PC-3 (cell line): Measurements from ENCODE around the gene PFKM. TPM values are rescaled to one million over a fixed set of nuclear protein-coding genes. Genes with fewer than 3 reads are reported as not detected.

ENCODE experiments used
- ATAC-seq: fragments of 200-7000 bp; cut with Tn5 transposase; 2 replicates; pipeline ENCODE4 v1.9.1; 2020; ENCODE audit warnings: mild to moderate bottlenecking, moderate library complexity
- BruUV-seq: library from RNA; stranded (reverse); fragments of 400-500 nt; replicated peaks from 2 replicates; lab custom pipeline; 2021; lab: Mats Ljungman, UMichigan
- CTCF ChIA-PET: fragments of 300-600 bp; sonication (Branson Sonifier 250); formaldehyde crosslinking; loops from one replicate; lab custom pipeline; 2022; ENCODE audit warnings: antibody characterized with exemption; lab: Charles Lee
- POLR2A ChIA-PET: fragments of 300-600 bp; sonication (Branson Sonifier 250); formaldehyde crosslinking; loops from one replicate; lab custom pipeline; 2022; ENCODE audit warnings: antibody characterized with exemption; ENCODE audit not compliant: unreplicated experiment; lab: Charles Lee
- DNase-seq: peaks from one replicate; pipeline ENCODE4 v3.0.0-alpha.2; 2015
- H2AFZ ChIP-seq: fragments of 300-600 bp; sonication (generic); 2 replicates; pipeline ENCODE4 v1.6.0; 2016; ENCODE audit warnings: antibody characterized with exemption, low read length
- H3F3A ChIP-seq: fragments of 300-600 bp; sonication (generic); one replicate; pipeline ENCODE4 v1.6.0; 2017; ENCODE audit warnings: antibody characterized with exemption, low read length, control low read depth, mild to moderate bottlenecking; ENCODE audit not compliant: unreplicated experiment
- H3K27ac ChIP-seq: fragments of 300-600 bp; sonication (generic); 2 replicates; pipeline ENCODE4 v1.5.1; 2016; ENCODE audit warnings: mild to moderate bottlenecking, low read length
- H3K27me3 ChIP-seq: fragments of 300-600 bp; sonication (generic); 2 replicates; pipeline ENCODE4 v1.6.1; 2016; ENCODE audit warnings: low read length, mixed read lengths
- H3K36me3 ChIP-seq: fragments of 300-600 bp; sonication (generic); 2 replicates; pipeline ENCODE4 v1.6.1; 2016; ENCODE audit warnings: low read depth, mixed run types, low read length, mixed read lengths
- H3K4me1 ChIP-seq: fragments of 300-600 bp; sonication (generic); 2 replicates; pipeline ENCODE4 v1.5.1; 2016; ENCODE audit warnings: low read length; ENCODE audit not compliant: insufficient read depth
- H3K4me2 ChIP-seq: fragments of 300-600 bp; sonication (generic); 2 replicates; pipeline ENCODE4 v1.6.0; 2016; ENCODE audit warnings: low read length
- H3K4me3 ChIP-seq: fragments of 300-600 bp; sonication (generic); 2 replicates; pipeline ENCODE4 v1.5.1; 2016; ENCODE audit warnings: mild to moderate bottlenecking, low read length, mixed read lengths
- H3K79me2 ChIP-seq: fragments of 300-600 bp; sonication (generic); 2 replicates; pipeline ENCODE4 v1.6.1; 2017; ENCODE audit warnings: low read length, mixed read lengths
- H3K9ac ChIP-seq: fragments of 300-600 bp; sonication (generic); 2 replicates; pipeline ENCODE4 v1.6.0; 2016; ENCODE audit warnings: mild to moderate bottlenecking, low read length
- H3K9me2 ChIP-seq: fragments of 300-600 bp; sonication (generic); replicated peaks from 2 replicates; pipeline ENCODE4 v1.6.1; 2016; ENCODE audit warnings: mixed run types, low read length, mixed read lengths
- H3K9me3 ChIP-seq: fragments of 300-600 bp; sonication (generic); 2 replicates; pipeline ENCODE4 v1.6.1; 2016; ENCODE audit warnings: low read length, mixed read lengths
- H4K20me1 ChIP-seq: fragments of 300-600 bp; sonication (generic); 2 replicates; pipeline ENCODE4 v1.6.1; 2016; ENCODE audit warnings: low read length, mixed read lengths
- EZH2 ChIP-seq: fragments of 300-600 bp; sonication (generic); IDR thresholded peaks from one replicate; pipeline ENCODE4 v1.6.1; 2017; ENCODE audit warnings: antibody characterized with exemption, mild to moderate bottlenecking, low read length; ENCODE audit not compliant: unreplicated experiment
- EZH2phosphoT487 ChIP-seq: fragments of 300-600 bp; sonication (generic); IDR thresholded peaks from 2 replicates; pipeline ENCODE4 v1.6.1; 2018; ENCODE audit warnings: mild to moderate bottlenecking, antibody characterized with exemption, low read length, borderline replicate concordance
- intact Hi-C: fragments of 100-400 bp; cut with micrococcal nuclease; formaldehyde crosslinking; loops from 2 replicates; pipeline ENCODE4 v1.9.0; 2023
- total RNA-seq: library from RNA; depleted of rRNA; stranded (reverse); fragments of >200 nt; gene quantifications from 2 replicates; pipeline ENCODE4 v1.2.3, GENCODE V29; 2014
- TF ChIP-seq, protein P1 (sequence below): fragments of 300-600 bp; sonication (generic); conservative IDR thresholded peaks from 2 replicates; pipeline ENCODE4 v1.5.1; 2017; ENCODE audit warnings: antibody characterized with exemption, low read depth, mild to moderate bottlenecking, low read length

Gene PFKM
- total RNA-seq, 1 experiment from 2014 or later = 62.2 TPM

- ATAC-seq = no peak; the same call in 1 of the 2 replicates
- Histone ChIP-seq H3F3A (no peaks in the 10 kb centered on the region), H3K4me1 (peaks cover 7% of the 10 kb centered on the region; the same call in 1 of the 2 replicates), H2AFZ (no peak overlapping the region), H3K9me2 (no peaks in the 10 kb centered on the region), H3K27ac (no peak overlapping the region), H4K20me1 (no peaks in the 10 kb centered on the region), H3K4me3 (no peak overlapping the region), H3K27me3 (peaks cover 44% of the 10 kb centered on the region), H3K9me3 (no peaks in the 10 kb centered on the region), H3K9ac (no peak overlapping the region), H3K4me2 (peak overlapping the region; percentile 37; the same call in 1 of the 2 replicates), H3K79me2 (no peaks in the 10 kb centered on the region), H3K36me3 (no peaks in the 10 kb centered on the region)
- ChIA-PET POLR2A (no interaction called here), CTCF (interaction anchor here (0.5 kb wide), 1 partner anchor 19 kb away, joined by 5 read pairs; the partner anchor contains the start of gene ASB8)
- DNase-seq = no peak
- intact Hi-C loops = no loop called here
- TF ChIP-seq EZH2 = no peak
- TF ChIP-seq, protein P1, sequence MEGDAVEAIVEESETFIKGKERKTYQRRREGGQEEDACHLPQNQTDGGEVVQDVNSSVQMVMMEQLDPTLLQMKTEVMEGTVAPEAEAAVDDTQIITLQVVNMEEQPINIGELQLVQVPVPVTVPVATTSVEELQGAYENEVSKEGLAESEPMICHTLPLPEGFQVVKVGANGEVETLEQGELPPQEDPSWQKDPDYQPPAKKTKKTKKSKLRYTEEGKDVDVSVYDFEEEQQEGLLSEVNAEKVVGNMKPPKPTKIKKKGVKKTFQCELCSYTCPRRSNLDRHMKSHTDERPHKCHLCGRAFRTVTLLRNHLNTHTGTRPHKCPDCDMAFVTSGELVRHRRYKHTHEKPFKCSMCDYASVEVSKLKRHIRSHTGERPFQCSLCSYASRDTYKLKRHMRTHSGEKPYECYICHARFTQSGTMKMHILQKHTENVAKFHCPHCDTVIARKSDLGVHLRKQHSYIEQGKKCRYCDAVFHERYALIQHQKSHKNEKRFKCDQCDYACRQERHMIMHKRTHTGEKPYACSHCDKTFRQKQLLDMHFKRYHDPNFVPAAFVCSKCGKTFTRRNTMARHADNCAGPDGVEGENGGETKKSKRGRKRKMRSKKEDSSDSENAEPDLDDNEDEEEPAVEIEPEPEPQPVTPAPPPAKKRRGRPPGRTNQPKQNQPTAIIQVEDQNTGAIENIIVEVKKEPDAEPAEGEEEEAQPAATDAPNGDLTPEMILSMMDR = no peak
- BruUV-seq = no TSS peak
These were observed 56.7 kb downstream of the PFKM start for GRCh38 chr12:48175613-48176416.

- intact Hi-C loops = no loop called here
- no TSS peak for BruUV-seq
- Histone ChIP-seq H3K9me2 (no peaks in the 10 kb centered on the region), H4K20me1 (no peaks in the 10 kb centered on the region), H3K4me2 (no peak overlapping the region), H2AFZ (no peak overlapping the region), H3K9ac (no peak overlapping the region), H3K79me2 (no peaks in the 10 kb centered on the region), H3K27me3 (peaks cover 49% of the 10 kb centered on the region), H3K27ac (no peak overlapping the region), H3K4me3 (no peak overlapping the region), H3K36me3 (no peaks in the 10 kb centered on the region), H3K9me3 (no peaks in the 10 kb centered on the region), H3F3A (no peaks in the 10 kb centered on the region), H3K4me1 (peaks cover 7% of the 10 kb centered on the region; the same call in 1 of the 2 replicates)
- DNase-seq (no peak), ATAC-seq (no peak)
- ChIA-PET POLR2A (no interaction called here), CTCF (no interaction called here)
- TF ChIP-seq EZH2phosphoT487 (no peak), EZH2 (no peak)
- TF ChIP-seq, protein P1 = no peak
These were observed 57.2 kb downstream of the PFKM start for GRCh38 chr12:48176417-48176751.

GRCh38 chr12:48177982-48178381, 58.8 kb downstream of the PFKM start:
- no peak for ATAC-seq

More at GRCh38 chr12:48177982-48178381, 58.8 kb downstream of the PFKM start:
- H3K4me3 ChIP-seq = no peak overlapping the region
- peaks cover 60% of the 10 kb centered on the region for H3K27me3 ChIP-seq
- DNase-seq = no peak
- no peaks in the 10 kb centered on the region for H3K79me2 ChIP-seq
- peaks cover 13% of the 10 kb centered on the region for H3K4me1 ChIP-seq
- BruUV-seq = no TSS peak
- ChIA-PET CTCF (no interaction called here), POLR2A (no interaction called here)
- H3K4me2 ChIP-seq = no peak overlapping the region
- no peaks in the 10 kb centered on the region for H3K36me3 ChIP-seq
- H3F3A ChIP-seq = no peaks in the 10 kb centered on the region
- intact Hi-C loops = no loop called here
- TF ChIP-seq EZH2 = no peak
- no peak for TF ChIP-seq EZH2phosphoT487
- TF ChIP-seq, protein P1 = no peak
- H3K9me2 ChIP-seq = no peaks in the 10 kb centered on the region
- H4K20me1 ChIP-seq = no peaks in the 10 kb centered on the region
- no peaks in the 10 kb centered on the region for H3K9me3 ChIP-seq
- no peak overlapping the region for H2AFZ ChIP-seq
- no peak overlapping the region for H3K9ac ChIP-seq
- H3K27ac ChIP-seq = no peak overlapping the region
